ENCODE measurements around the gene MXRA7.
"Not testable (repeated sequence)": the region's sequence is repeated elsewhere in the genome, so short reads cannot be mapped to it uniquely, and the experiment has no call there.

MXRA7 gene

GRCh38 chr17:76642994-76643393 lies 67.8 kb downstream of the MXRA7 start:
- DNase-seq, result no peak

- no peak for DNase-seq
Measured at GRCh38 chr17:76642032-76642561, 68.7 kb downstream of the MXRA7 start.

DNA sequence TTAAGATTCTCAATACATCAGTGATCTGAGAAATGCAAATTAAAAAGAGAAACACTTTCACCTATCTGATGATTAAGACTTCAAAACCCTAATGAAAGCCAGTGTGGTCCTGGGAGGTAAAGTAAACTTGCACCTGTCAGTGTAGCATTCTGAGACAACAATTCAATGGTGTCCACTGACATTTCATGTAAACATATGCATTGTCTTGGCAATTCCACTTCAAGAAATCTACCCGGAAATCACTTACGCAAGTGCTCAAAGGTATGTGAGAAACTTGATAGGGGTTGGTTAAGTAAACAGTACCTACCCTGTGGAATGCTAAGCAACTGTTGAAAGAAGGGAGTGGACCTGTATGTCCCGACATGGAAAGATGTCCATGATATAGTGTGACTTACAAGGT lies 69.3 kb downstream of the MXRA7 start:
- DNase-seq, result no peak

GRCh38 chr17:76640550-76641380 lies 70.0 kb downstream of the MXRA7 start:
- no peak for DNase-seq

DNA sequence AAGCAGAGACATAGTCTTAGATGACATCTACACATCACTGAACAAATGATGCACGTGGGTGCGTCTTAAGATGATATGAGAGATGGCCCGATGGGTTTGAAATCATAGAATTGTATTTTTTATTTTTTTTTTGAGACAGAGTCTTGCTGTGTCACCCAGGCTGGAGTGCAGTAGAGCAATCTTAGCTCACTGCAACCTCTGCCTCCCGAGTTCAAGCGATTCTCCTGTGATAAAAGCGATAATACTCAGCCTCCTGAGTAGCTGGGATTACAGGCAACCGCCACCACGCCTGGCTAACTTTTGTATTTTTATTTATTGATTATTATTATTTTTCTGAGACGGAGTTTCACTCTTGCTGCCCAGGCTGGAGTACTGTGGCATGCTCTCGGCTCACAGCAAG lies 72.5 kb downstream of the MXRA7 start:
- no peak for DNase-seq

GRCh38 chr17:76636486-76637206 lies 74.1 kb downstream of the MXRA7 start:
- not testable (repeated sequence) for DNase-seq

- DNase-seq, result peak; percentile 56
Measured at GRCh38 chr17:76635659-76636360, 75.0 kb downstream of the MXRA7 start.

DNA sequence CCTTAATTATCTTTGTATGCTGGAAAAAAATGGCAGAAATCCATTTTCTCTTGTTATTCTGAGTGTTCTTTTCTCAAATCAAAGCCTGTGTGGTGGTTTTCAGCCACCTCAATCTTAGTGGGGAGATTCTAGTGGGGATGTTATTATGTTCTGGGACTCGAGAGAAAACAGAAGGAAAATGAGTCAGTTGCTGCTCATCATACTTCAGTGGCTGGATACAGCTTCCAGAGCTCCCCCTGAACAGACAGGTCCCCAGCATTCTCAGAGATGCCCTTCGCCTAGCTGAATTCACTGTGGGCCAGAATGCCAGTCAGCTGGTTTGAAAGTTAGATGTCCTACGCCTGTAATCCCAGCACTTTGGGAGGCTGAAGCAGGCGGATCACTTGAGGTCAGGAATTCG lies 75.7 kb downstream of the MXRA7 start:
- peak; percentile 22 for DNase-seq

GRCh38 chr17:76633628-76634328 lies 77.0 kb downstream of the MXRA7 start:
- DNase-seq, result no peak

GRCh38 chr17:76631821-76632565 lies 78.8 kb downstream of the MXRA7 start:
- DNase-seq, result no peak

DNA sequence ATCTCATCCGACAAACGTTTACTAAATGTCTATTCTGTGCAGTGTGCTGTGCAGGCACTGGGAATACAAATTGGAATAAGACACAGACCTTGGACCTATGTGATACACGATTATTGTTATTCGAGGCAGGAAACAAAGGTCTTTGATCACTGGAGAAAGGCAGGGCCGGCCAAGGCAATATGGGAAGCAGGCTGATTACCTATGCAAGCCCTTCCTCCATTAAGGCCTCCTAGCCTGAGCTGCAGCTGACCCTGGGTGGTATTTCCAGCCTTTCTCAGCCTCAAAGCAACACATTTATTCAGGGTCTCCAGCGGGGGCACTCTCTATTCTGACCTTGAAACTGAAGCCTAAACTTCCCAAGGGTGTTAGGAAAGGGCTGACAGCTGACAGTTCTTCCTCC lies 80.6 kb downstream of the MXRA7 start:
- DNase-seq, result no peak

All from fibroblast of skin of back (primary cell).